ENCODE results near the gene NLGN1. TPM values are rescaled to one million over a fixed set of nuclear protein-coding genes. Genes with fewer than 3 reads are reported as not detected.

Gene NLGN1
- total and polyA plus RNA-seq, 9 of the 15 experiments (the other 6 are each of a cell fraction or from before 2014, with no cell fraction given), result under 0.01 to 0.01 TPM; not detected in 7

DNA sequence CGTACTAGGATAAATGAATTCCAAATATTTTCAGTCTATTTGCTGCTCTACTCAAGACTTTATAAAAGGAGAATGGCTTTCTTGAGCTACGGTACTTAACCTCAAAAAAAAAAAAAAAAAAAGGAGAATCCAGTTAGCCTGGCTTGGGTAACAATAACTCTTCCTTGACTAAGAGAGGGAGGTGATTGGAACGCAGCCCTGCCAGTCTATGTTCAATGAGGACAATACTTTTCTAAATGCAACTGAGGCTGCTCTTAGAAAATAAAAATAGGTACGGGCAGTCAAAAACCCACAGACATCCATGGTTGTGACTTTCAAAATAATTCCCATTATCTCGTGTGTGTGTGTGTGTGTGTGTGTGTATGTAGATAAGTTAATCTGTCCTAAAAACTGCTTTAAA lies 799.9 kb downstream of the NLGN1 start (continued):
- TF ChIP-seq, protein P1, sequence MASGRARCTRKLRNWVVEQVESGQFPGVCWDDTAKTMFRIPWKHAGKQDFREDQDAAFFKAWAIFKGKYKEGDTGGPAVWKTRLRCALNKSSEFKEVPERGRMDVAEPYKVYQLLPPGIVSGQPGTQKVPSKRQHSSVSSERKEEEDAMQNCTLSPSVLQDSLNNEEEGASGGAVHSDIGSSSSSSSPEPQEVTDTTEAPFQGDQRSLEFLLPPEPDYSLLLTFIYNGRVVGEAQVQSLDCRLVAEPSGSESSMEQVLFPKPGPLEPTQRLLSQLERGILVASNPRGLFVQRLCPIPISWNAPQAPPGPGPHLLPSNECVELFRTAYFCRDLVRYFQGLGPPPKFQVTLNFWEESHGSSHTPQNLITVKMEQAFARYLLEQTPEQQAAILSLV (tag; IDR thresholded peaks at IDR 0.05), result no peak
- no peak for TF ChIP-seq YY1 (IDR thresholded peaks at IDR 0.05; ENCODE audit: borderline replicate concordance in 1 of 3, control insufficient read depth in 1 of 3, extremely low read depth in 1 of 3, insufficient read depth in 3 of 3, insufficient read length in 1 of 3, insufficient replicate concordance in 2 of 3, low read depth in 1 of 3, low read length in 2 of 3)
- no peak for TF ChIP-seq DPF2 (IDR thresholded peaks at IDR 0.05)
- no peak for TF ChIP-seq NCOA6 (IDR thresholded peaks at IDR 0.05)
- no peak for TF ChIP-seq AFF4 (CRISPR knock-in tag; IDR thresholded peaks at IDR 0.05)
- TF ChIP-seq KLF13 (tag; IDR thresholded peaks at IDR 0.05; ENCODE audit: borderline replicate concordance, low read depth), result no peak
- TF ChIP-seq DACH1 (IDR thresholded peaks at IDR 0.05; ENCODE audit: partially characterized antibody), result no peak
- TF ChIP-seq FOSL1 (tag; conservative IDR thresholded peaks at IDR 0.05), result no peak
- TF ChIP-seq, protein P2, sequence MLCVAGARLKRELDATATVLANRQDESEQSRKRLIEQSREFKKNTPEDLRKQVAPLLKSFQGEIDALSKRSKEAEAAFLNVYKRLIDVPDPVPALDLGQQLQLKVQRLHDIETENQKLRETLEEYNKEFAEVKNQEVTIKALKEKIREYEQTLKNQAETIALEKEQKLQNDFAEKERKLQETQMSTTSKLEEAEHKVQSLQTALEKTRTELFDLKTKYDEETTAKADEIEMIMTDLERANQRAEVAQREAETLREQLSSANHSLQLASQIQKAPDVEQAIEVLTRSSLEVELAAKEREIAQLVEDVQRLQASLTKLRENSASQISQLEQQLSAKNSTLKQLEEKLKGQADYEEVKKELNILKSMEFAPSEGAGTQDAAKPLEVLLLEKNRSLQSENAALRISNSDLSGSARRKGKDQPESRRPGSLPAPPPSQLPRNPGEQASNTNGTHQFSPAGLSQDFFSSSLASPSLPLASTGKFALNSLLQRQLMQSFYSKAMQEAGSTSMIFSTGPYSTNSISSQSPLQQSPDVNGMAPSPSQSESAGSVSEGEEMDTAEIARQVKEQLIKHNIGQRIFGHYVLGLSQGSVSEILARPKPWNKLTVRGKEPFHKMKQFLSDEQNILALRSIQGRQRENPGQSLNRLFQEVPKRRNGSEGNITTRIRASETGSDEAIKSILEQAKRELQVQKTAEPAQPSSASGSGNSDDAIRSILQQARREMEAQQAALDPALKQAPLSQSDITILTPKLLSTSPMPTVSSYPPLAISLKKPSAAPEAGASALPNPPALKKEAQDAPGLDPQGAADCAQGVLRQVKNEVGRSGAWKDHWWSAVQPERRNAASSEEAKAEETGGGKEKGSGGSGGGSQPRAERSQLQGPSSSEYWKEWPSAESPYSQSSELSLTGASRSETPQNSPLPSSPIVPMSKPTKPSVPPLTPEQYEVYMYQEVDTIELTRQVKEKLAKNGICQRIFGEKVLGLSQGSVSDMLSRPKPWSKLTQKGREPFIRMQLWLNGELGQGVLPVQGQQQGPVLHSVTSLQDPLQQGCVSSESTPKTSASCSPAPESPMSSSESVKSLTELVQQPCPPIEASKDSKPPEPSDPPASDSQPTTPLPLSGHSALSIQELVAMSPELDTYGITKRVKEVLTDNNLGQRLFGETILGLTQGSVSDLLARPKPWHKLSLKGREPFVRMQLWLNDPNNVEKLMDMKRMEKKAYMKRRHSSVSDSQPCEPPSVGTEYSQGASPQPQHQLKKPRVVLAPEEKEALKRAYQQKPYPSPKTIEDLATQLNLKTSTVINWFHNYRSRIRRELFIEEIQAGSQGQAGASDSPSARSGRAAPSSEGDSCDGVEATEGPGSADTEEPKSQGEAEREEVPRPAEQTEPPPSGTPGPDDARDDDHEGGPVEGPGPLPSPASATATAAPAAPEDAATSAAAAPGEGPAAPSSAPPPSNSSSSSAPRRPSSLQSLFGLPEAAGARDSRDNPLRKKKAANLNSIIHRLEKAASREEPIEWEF (CRISPR knock-in tag; IDR thresholded peaks at IDR 0.05), result no peak
- TF ChIP-seq MNT (conservative IDR thresholded peaks at IDR 0.05), result no peak
- TF ChIP-seq NR2C2 (CRISPR knock-in tag; IDR thresholded peaks at IDR 0.05), result no peak
- TF ChIP-seq NR2C2 (tag; IDR thresholded peaks at IDR 0.05), result no peak
